Stimulated activated CD4-positive, alpha-beta T cell treated with anti-CD3 and anti-CD28 coated beads, Interleukin-1b, Interleukin-23, amount 100 ng/mL, for 1 hour (primary cell): ENCODE data around the gene LRRC51.
"Not testable (repeated sequence)": the region's sequence is repeated elsewhere in the genome, so short reads cannot be mapped to it uniquely, and the experiment has no call there.

Source experiments
- DNase-seq, 2 donors: peaks; one replicate each; pipeline ENCODE4 v3.0.0-alpha.2; 2020; ENCODE audit warnings: low read depth in 2 of 2

Gene LRRC51

GRCh38 chr11:72139500-72139899, 58.9 kb downstream of the LRRC51 start:
- DNase-seq = no peak

GRCh38 chr11:72140661-72141060, 60.0 kb downstream of the LRRC51 start:
- DNase-seq = no peak

- DNase-seq = no peak
Measured at GRCh38 chr11:72141066-72141465, 60.4 kb downstream of the LRRC51 start.

GRCh38 chr11:72142086-72142485, 61.4 kb downstream of the LRRC51 start:
- DNase-seq = not testable (repeated sequence)

- DNase-seq = not testable (repeated sequence)
Measured at GRCh38 chr11:72142543-72142942, 61.9 kb downstream of the LRRC51 start.

- no peak for DNase-seq
Measured at GRCh38 chr11:72144807-72145565, 64.3 kb downstream of the LRRC51 start.
